SU-DHL-6 (cell line): ENCODE data around the gene TRPC5OS.

Experiments used
- EZH2phosphoT487 ChIP-seq: fragments of 200-600 bp; sonication (generic), shearing (Covaris generic); conservative IDR thresholded peaks from 2 replicates; pipeline ENCODE4 v1.6.1; 2018; ENCODE audit warnings: mild to moderate bottlenecking, antibody characterized with exemption, low read length, moderate library complexity, mixed read lengths
- TF ChIP-seq, protein P1 (sequence below): fragments of 200-600 bp; sonication (generic); IDR thresholded peaks from one replicate; pipeline ENCODE4 v1.5.1; 2017; ENCODE audit warnings: antibody characterized with exemption, mild to moderate bottlenecking, low read length, moderate library complexity; ENCODE audit not compliant: insufficient read depth, poor library complexity, severe bottlenecking

DNA sequence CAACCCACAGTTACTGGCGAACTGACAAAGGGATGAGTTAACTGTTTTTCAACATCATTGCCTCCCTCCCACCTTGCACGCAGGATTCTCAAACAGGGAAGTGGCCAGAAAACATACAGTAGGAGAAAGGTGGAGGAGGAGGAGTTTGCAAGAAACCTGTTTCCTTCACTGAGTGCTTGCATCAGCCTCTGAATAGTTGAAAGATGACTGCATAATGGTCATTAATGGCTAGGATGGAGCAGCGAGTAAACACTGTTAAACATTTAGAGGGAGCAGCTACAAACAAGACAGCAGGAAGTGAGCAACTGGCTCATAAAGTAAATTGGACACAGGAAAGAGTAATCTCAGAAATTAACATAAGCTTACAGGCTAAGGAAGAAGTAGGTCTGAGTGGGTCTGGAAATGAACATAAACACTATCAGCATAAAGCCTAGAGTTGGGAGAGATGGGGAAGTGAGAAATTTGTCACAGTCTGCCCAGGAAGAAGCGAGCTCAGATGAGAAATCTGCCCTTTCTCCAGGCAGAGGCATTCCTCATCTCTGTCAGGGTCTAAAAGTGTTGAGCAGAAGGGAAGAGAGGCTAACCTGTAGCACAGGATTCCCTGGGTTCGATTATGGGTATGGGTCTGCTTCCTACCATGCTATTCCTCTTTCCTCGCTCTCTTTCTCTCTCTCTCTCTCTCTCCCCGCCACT is 38.6 kb downstream of the TRPC5OS start:
- TF ChIP-seq, protein P1, sequence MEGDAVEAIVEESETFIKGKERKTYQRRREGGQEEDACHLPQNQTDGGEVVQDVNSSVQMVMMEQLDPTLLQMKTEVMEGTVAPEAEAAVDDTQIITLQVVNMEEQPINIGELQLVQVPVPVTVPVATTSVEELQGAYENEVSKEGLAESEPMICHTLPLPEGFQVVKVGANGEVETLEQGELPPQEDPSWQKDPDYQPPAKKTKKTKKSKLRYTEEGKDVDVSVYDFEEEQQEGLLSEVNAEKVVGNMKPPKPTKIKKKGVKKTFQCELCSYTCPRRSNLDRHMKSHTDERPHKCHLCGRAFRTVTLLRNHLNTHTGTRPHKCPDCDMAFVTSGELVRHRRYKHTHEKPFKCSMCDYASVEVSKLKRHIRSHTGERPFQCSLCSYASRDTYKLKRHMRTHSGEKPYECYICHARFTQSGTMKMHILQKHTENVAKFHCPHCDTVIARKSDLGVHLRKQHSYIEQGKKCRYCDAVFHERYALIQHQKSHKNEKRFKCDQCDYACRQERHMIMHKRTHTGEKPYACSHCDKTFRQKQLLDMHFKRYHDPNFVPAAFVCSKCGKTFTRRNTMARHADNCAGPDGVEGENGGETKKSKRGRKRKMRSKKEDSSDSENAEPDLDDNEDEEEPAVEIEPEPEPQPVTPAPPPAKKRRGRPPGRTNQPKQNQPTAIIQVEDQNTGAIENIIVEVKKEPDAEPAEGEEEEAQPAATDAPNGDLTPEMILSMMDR: no peak
- TF ChIP-seq EZH2phosphoT487: no peak
